Measurements from ENCODE around the gene CCDC57. TPM values are rescaled to one million over a fixed set of nuclear protein-coding genes. Genes with fewer than 3 reads are reported as not detected.

CCDC57 gene
- total and polyA plus RNA-seq, 2 of the 8 experiments (the other 6 are each of a cell fraction or from before 2014, with no cell fraction given), result 8.4 to 12.9 TPM

- TF ChIP-seq RBBP5 (IDR thresholded peaks at IDR 0.05; ENCODE audit: borderline replicate concordance, low read depth, low read length) (no peak), CTBP2 (IDR thresholded peaks at IDR 0.05; ENCODE audit: borderline replicate concordance, insufficient read depth, insufficient read length, low read length) (no peak), BRCA1 (IDR thresholded peaks at IDR 0.05; ENCODE audit: low read depth, low read length) (no peak), ZNF274 (IDR thresholded peaks at IDR 0.05; ENCODE audit: borderline replicate concordance, extremely low read depth, low read length) (no peak), PHF8 (conservative IDR thresholded peaks at IDR 0.05; ENCODE audit: low read depth, low read length) (no peak), HDAC6 (IDR thresholded peaks at IDR 0.05; ENCODE audit: low read depth, low read length) (no peak), HDAC2 (IDR thresholded peaks at IDR 0.05; ENCODE audit: borderline replicate concordance in 1 of 2, low read depth in 2 of 2, low read length in 2 of 2) (no peak)
Observed at GRCh38 chr17:82058230-82058854, 154.3 kb downstream of the CCDC57 start (continued).
